ENCODE measurements around the gene FZR1. TPM values are rescaled to one million over a fixed set of nuclear protein-coding genes. Genes with fewer than 3 reads are reported as not detected.
A peak's percentile ranks its signal among the peaks of the same experiment; 100 is the strongest.

The FZR1 gene
- total RNA-seq, 8 experiments from 2014 or later, result 15.8 to 33.6 (median 23.0) TPM

GRCh38 chr19:3492131-3492839 lies 13.8 kb upstream of the FZR1 start:
- no peak overlapping the region for H3K27ac ChIP-seq
- H3K4me1 ChIP-seq (replicated peaks in 1 of 2), result no peaks in the 10 kb centered on the region
- ATAC-seq (replicated peaks in 6 of 8), result peak in 2 of 8 experiments; percentile 7 to 19
- no peak overlapping the region for H3K4me3 ChIP-seq
- WGBS, 10 experiments, result 100% methylated on average over 1 of the region's 45 CpGs; no CpG with 5 or more reads in 9 of the 10 experiments
- in situ Hi-C loops (cut with MboI; ENCODE audit: low pct_unique_long_range_greater_than_20kb in 2 of 9, low sequenced_read_pairs in 9 of 9, unreplicated experiment in 9 of 9), result loop anchor here in 2 of 9 experiments (25.0 kb wide), 2 partner anchors 155 to 180 kb away; no protein-coding TSS in a partner anchor

DNA sequence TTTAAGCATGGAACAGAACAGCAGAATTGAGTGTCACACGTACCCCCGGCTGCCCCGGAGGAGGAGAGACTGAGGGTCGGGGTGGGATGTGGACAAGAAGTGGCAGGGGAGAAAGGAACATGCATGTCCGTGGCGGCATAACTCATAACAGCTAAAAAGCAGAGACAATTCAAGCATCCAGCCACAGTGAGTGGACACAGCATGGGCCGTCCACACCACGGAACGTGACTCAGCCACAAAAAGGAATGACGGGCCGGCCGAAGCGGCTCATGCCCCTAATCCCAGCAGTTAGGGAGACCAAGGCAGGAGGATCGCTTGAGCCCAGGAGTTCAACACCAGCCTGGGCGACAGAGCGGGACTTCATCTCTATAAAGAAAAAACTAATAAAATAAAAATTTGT lies 13.2 kb upstream of the FZR1 start:
- H3K27ac ChIP-seq, result no peak overlapping the region
- no peak for ATAC-seq (replicated peaks in 6 of 8)
- no peaks in the 10 kb centered on the region for H3K4me1 ChIP-seq (replicated peaks in 1 of 2)
- H3K4me3 ChIP-seq, result no peak overlapping the region
- in situ Hi-C loops (cut with MboI; ENCODE audit: low pct_unique_long_range_greater_than_20kb in 2 of 9, low sequenced_read_pairs in 9 of 9, unreplicated experiment in 9 of 9), result loop anchor here in 2 of 9 experiments (25.0 kb wide), 2 partner anchors 156 to 181 kb away; no protein-coding TSS in a partner anchor
- WGBS, 10 experiments, result 80 to 100% (median 95%) methylated on average over 1 to 9 of the region's 16 CpGs; no CpG with 5 or more reads in 4 of the 10 experiments

DNA sequence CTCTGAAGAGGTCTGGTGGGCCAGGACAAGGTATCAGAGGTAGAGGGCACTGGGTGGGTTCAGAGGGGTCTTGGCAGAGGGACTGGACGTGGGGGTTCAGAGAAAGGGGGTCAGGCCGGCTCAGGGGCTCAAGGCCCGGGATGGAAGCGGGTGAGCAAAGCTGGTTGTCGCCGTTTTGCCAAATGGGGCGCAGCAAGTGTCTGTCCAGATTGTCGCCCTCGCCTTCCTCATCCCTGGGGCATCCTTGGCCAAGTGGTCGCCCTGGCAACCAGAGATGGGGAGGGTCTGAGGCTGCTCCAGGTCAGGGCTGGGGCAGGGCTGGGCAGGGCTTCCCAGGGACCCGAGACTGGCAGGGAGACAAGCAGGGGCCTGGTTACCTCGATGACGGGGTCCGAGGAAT lies 12.5 kb upstream of the FZR1 start:
- H3K4me1 ChIP-seq (replicated peaks in 1 of 2), result no peaks in the 10 kb centered on the region
- no peak overlapping the region for H3K4me3 ChIP-seq
- no peak overlapping the region for H3K27ac ChIP-seq
- 93% methylated on average over 4 of the region's 14 CpGs; no CpG with 5 or more reads in 9 of the 10 experiments for WGBS, 10 experiments
- peak in 4 of 8 experiments; percentile 6 to 18 (median 8) for ATAC-seq (replicated peaks in 6 of 8)
- in situ Hi-C loops (cut with MboI; ENCODE audit: low pct_unique_long_range_greater_than_20kb in 2 of 9, low sequenced_read_pairs in 9 of 9, unreplicated experiment in 9 of 9), result loop anchor here in 2 of 9 experiments (25.0 kb wide), 2 partner anchors 156 to 181 kb away; no protein-coding TSS in a partner anchor

GRCh38 chr19:3494051-3494450 lies 12.1 kb upstream of the FZR1 start:
- Histone ChIP-seq H3K27ac (no peak overlapping the region), H3K4me3 (no peak overlapping the region), H3K4me1 (replicated peaks in 1 of 2) (no peaks in the 10 kb centered on the region)
- WGBS, 10 experiments, result 20 to 100% (median 67%) methylated on average over 1 to 2 of the region's 15 CpGs; no CpG with 5 or more reads in 6 of the 10 experiments
- ATAC-seq (replicated peaks in 6 of 8), result peak; percentile 24 to 88 (median 57)
- in situ Hi-C loops (cut with MboI; ENCODE audit: low pct_unique_long_range_greater_than_20kb in 2 of 9, low sequenced_read_pairs in 9 of 9, unreplicated experiment in 9 of 9), result loop anchor here in 2 of 9 experiments (25.0 kb wide), 2 partner anchors 157 to 182 kb away; no protein-coding TSS in a partner anchor

- H3K27ac ChIP-seq, result no peak overlapping the region
- in situ Hi-C loops (cut with MboI; ENCODE audit: low pct_unique_long_range_greater_than_20kb in 2 of 9, low sequenced_read_pairs in 9 of 9, unreplicated experiment in 9 of 9), result loop anchor here in 2 of 9 experiments (25.0 kb wide), 2 partner anchors 157 to 182 kb away; no protein-coding TSS in a partner anchor
- WGBS, 10 experiments, result 80 to 100% (median 94%) methylated on average over 1 to 9 of the region's 18 CpGs; no CpG with 5 or more reads in 2 of the 10 experiments
- no peak overlapping the region for H3K4me3 ChIP-seq
- peaks cover under 1 to 3% of the 10 kb centered on the region in 2 donors for H3K4me1 ChIP-seq (replicated peaks in 1 of 2)
- ATAC-seq (replicated peaks in 6 of 8), result peak in 1 of 8 experiments; percentile 3
Measured at GRCh38 chr19:3494559-3494958, 11.6 kb upstream of the FZR1 start.

GRCh38 chr19:3496392-3497273 lies 9.5 kb upstream of the FZR1 start:
- ATAC-seq (replicated peaks in 6 of 8), result peak in 1 of 8 experiments; percentile 6
- Histone ChIP-seq H3K4me1 (replicated peaks in 1 of 2) (peaks cover 3 to 5% of the 10 kb centered on the region in 2 donors), H3K27ac (no peak overlapping the region), H3K4me3 (no peak overlapping the region)
- WGBS, 10 experiments, result 40 to 100% (median 100%) methylated on average over 1 to 11 of the region's 32 CpGs; no CpG with 5 or more reads in 3 of the 10 experiments
- in situ Hi-C loops (cut with MboI; ENCODE audit: low pct_unique_long_range_greater_than_20kb in 2 of 9, low sequenced_read_pairs in 9 of 9, unreplicated experiment in 9 of 9), result loop anchor here in 2 of 9 experiments (25.0 kb wide), 2 partner anchors 159 to 184 kb away; no protein-coding TSS in a partner anchor

- no peak overlapping the region for H3K4me3 ChIP-seq
- 20 to 100% (median 100%) methylated on average over 1 to 5 of the region's 5 CpGs; no CpG with 5 or more reads in 2 of the 10 experiments for WGBS, 10 experiments
- H3K27ac ChIP-seq, result no peak overlapping the region
- peaks cover 3 to 5% of the 10 kb centered on the region in 2 donors for H3K4me1 ChIP-seq (replicated peaks in 1 of 2)
- in situ Hi-C loops (cut with MboI; ENCODE audit: low pct_unique_long_range_greater_than_20kb in 2 of 9, low sequenced_read_pairs in 9 of 9, unreplicated experiment in 9 of 9), result loop anchor here in 2 of 9 experiments (25.0 kb wide), 2 partner anchors 161 to 186 kb away; no protein-coding TSS in a partner anchor
- no peak for ATAC-seq (replicated peaks in 6 of 8)
Measured at GRCh38 chr19:3497757-3498520, 8.2 kb upstream of the FZR1 start.

DNA sequence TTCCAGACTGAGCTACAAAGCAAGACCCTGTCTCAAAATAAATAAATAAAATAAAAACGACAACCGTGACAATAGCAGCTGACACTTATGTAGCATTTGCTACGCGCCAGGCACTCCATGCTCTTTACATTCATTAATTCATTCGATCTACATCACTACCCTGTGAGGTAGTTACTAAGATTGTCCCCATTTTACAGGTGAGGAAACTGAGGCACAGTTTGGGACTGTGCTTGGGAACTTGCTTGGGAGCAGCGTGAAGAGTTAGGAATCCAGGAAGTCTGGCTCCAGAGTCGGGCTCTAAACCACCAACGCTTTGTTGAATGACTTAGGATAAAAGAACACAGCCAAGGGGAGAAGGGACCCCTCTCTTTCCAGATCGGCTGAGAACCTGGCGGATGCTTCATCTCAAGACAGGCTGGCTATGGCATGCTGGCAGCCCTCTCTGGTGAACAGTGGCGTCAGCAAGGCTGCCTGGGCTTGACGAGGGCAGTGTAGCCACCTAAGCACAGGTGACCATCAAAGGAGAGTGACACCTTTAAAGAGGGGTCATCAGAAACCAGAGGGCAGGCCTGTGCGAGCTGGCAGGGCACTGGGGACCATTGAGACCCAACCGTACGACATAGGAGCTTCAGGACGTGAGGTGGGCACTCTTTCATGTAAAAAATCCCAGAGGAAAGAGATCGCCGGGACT lies 6.2 kb upstream of the FZR1 start:
- WGBS, 10 experiments, result 0 to 41% (median 20%) methylated on average over 1 to 15 of the region's 18 CpGs; no CpG with 5 or more reads in 1 of the 10 experiments
- H3K4me3 ChIP-seq, result peak overlapping the region; percentile 68 to 100 (median 81)
- in situ Hi-C loops (cut with MboI; ENCODE audit: low pct_unique_long_range_greater_than_20kb in 2 of 9, low sequenced_read_pairs in 9 of 9, unreplicated experiment in 9 of 9), result loop anchor here in 2 of 9 experiments (25.0 kb wide), 2 partner anchors 163 to 188 kb away; no protein-coding TSS in a partner anchor
- peak in 4 of 8 experiments; percentile 7 to 14 (median 10) for ATAC-seq (replicated peaks in 6 of 8)
- peak overlapping the region; percentile 99 to 100 for H3K27ac ChIP-seq
- H3K4me1 ChIP-seq (replicated peaks in 1 of 2), result peaks cover 3 to 5% of the 10 kb centered on the region in 2 donors

DNA sequence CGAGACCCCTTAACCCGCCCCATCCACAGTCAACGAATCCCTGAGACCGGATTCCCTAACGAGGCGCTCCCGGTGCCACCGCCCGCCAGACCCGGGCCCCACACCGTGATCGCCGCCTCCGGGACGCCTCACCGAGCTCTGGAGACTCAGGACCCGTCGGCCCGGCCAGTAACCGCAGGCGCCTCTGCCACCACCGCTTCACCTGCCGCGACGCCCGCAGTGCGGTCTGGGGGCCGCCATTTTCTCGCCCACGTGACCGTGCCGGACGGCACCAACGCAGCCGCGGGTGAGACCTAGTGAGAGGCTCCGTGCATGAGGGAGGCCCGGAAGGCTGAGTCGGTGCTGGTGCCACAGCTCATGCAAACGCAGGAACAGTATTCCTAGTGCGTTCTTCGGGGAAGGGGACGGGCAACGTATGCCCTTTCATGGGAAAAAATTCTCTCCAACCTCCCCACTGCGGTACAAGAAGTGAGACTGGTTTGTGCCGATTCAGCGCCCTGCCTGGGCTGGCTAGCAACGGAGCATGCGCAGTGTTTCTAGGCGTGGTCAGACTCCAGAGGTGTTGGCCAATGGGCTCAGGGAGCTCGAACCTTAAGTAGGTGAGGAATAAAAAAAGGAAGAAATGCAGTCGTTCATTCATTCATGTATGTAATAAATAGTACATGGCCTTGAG lies 5.5 kb upstream of the FZR1 start, which contains the start of gene DOHH:
Gene DOHH (minus strand): TSS at position 246 of the 673 bp plus-strand sequence. CDS start 3,860 bp downstream, outside the sequence.
- ATAC-seq (replicated peaks in 6 of 8), result peak; percentile 90 to 96 (median 92)
- 0 to 4% (median 0%) methylated on average over 2 to 25 of the region's 52 CpGs; no CpG with 5 or more reads in 5 of the 10 experiments for WGBS, 10 experiments
- H3K27ac ChIP-seq, result peak within 1 kb of the TSS; percentile 99 to 100
- H3K4me1 ChIP-seq (replicated peaks in 1 of 2), result peaks cover 8 to 10% of the 10 kb centered on the region in 2 donors
- in situ Hi-C loops (cut with MboI; ENCODE audit: low pct_unique_long_range_greater_than_20kb in 2 of 9, low sequenced_read_pairs in 9 of 9, unreplicated experiment in 9 of 9), result no loop called here
- H3K4me3 ChIP-seq, result peak within 1 kb of the TSS; percentile 68 to 100 (median 81)

- WGBS, 10 experiments, result 80 to 100% (median 100%) methylated on average over 1 to 2 of the region's 3 CpGs; no CpG with 5 or more reads in 4 of the 10 experiments
- Histone ChIP-seq H3K4me3 (no peak overlapping the region), H3K4me1 (replicated peaks in 1 of 2) (peaks cover 10 to 11% of the 10 kb centered on the region in 2 donors), H3K27ac (no peak overlapping the region)
- ATAC-seq (replicated peaks in 6 of 8), result no peak
- in situ Hi-C loops (cut with MboI; ENCODE audit: low pct_unique_long_range_greater_than_20kb in 2 of 9, low sequenced_read_pairs in 9 of 9, unreplicated experiment in 9 of 9), result no loop called here
Measured at GRCh38 chr19:3501780-3502179, 4.3 kb upstream of the FZR1 start.

- no peak for ATAC-seq (replicated peaks in 6 of 8)
- Histone ChIP-seq H3K27ac (no peak overlapping the region), H3K4me3 (no peak overlapping the region), H3K4me1 (replicated peaks in 1 of 2) (peaks cover 16 to 20% of the 10 kb centered on the region in 2 donors)
- in situ Hi-C loops (cut with MboI; ENCODE audit: low pct_unique_long_range_greater_than_20kb in 2 of 9, low sequenced_read_pairs in 9 of 9, unreplicated experiment in 9 of 9), result no loop called here
- WGBS, 10 experiments, result 61 to 94% (median 83%) methylated on average over 2 to 9 of the region's 13 CpGs; no CpG with 5 or more reads in 2 of the 10 experiments
Measured at GRCh38 chr19:3503036-3503572, 3.0 kb upstream of the FZR1 start.

Data from motor neuron (in vitro differentiated cells).